Measurements from ENCODE around the gene RAPGEF6. TPM values are rescaled to one million over a fixed set of nuclear protein-coding genes. Genes with fewer than 3 reads are reported as not detected.
"Not testable (repeated sequence)": the region's sequence is repeated elsewhere in the genome, so short reads cannot be mapped to it uniquely, and the experiment has no call there.

Gene RAPGEF6
- total RNA-seq, 6 experiments from 2014 or later, result 3.7 to 9.1 (median 7.6) TPM

DNA sequence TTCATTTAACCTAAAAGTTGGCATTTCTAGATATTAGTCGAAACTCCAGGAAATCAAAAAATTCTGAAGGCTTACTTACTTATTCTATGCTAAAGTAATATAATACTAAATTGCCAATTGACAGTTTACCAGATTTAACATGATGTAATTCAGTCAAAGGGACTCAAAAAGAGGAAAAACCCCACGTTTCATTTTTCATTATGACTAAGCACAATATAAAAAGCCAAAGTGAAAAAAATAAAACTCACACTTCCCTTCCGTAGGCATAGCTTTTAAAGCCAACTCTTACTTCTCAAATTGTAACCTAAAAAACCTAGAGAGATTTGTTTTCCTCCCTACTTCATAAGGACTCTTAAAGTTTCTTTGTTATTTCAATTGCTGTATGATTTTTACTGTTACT is 146.6 kb downstream of the RAPGEF6 start:
- 56% methylated on average over 3 of the region's 3 CpGs for WGBS (ENCODE audit: insufficient coverage, low coverage, low lambda C conversion rate, missing lambda C conversion rate)
- Histone ChIP-seq H3K4me3 (no peak overlapping the region), H3K27ac (no peak overlapping the region), H3K27me3 (no peaks in the 10 kb centered on the region), H3K4me1 (no peaks in the 10 kb centered on the region), H3K9me3 (no peaks in the 10 kb centered on the region), H3K36me3 (no peaks in the 10 kb centered on the region)
- no peak for ATAC-seq
- intact Hi-C loops (cut with DNase I), result no loop called here
- TF ChIP-seq, protein P1, sequence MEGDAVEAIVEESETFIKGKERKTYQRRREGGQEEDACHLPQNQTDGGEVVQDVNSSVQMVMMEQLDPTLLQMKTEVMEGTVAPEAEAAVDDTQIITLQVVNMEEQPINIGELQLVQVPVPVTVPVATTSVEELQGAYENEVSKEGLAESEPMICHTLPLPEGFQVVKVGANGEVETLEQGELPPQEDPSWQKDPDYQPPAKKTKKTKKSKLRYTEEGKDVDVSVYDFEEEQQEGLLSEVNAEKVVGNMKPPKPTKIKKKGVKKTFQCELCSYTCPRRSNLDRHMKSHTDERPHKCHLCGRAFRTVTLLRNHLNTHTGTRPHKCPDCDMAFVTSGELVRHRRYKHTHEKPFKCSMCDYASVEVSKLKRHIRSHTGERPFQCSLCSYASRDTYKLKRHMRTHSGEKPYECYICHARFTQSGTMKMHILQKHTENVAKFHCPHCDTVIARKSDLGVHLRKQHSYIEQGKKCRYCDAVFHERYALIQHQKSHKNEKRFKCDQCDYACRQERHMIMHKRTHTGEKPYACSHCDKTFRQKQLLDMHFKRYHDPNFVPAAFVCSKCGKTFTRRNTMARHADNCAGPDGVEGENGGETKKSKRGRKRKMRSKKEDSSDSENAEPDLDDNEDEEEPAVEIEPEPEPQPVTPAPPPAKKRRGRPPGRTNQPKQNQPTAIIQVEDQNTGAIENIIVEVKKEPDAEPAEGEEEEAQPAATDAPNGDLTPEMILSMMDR (IDR thresholded peaks at IDR 0.05), result no peak
- TF ChIP-seq POLR2A (IDR thresholded peaks at IDR 0.05), result no peak
- no peak for DNase-seq

DNA sequence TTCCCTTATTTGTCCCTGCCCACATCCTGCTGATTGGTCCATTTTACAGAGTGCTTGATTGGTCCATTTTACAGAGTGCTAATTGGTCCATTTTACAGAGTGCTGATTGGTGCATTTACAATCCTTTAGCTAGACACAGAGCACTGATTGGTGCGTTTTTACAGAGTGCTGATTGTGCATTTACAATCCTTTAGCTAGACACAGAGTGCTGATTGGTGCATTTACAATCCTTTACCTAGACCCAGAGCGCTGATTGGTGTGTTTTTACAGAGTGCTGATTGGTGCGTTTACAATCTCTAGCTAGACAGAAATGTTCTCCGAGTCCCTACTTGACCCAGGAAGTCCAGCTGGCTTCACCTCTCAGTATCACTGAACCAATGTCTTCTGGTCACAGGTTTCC is 147.7 kb downstream of the RAPGEF6 start:
- H3K27me3 ChIP-seq; H3K9me3 ChIP-seq; intact Hi-C loops (cut with DNase I); H3K4me1 ChIP-seq; ATAC-seq; DNase-seq; H3K4me3 ChIP-seq; H3K27ac ChIP-seq; H3K36me3 ChIP-seq: not testable (repeated sequence)
- 100% methylated on average over 3 of the region's 4 CpGs for WGBS (ENCODE audit: insufficient coverage, low coverage, low lambda C conversion rate, missing lambda C conversion rate)

DNA sequence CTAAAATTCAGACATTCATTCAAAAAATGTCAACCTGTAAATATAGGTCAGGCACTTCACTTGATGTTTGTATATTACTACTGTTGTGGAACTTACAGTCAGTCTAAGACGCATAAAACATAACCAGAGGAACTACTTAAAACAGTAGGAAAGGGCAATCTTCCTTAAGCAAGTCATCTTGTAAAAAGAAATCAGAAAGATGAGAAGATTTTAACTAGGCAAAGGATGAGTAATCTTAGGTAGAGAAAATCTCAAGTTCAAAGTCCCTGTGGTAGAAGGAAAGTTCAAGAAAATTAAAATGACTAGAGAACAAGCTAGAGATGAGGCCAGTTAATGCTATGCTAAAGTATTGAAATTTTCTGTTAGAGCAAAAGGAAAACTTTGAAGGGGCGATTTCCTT is 152.4 kb downstream of the RAPGEF6 start:
- DNase-seq, result no peak
- Histone ChIP-seq H3K4me1 (no peaks in the 10 kb centered on the region), H3K4me3 (no peak overlapping the region), H3K9me3 (no peaks in the 10 kb centered on the region), H3K36me3 (no peaks in the 10 kb centered on the region), H3K27ac (no peak overlapping the region), H3K27me3 (no peaks in the 10 kb centered on the region)
- intact Hi-C loops (cut with DNase I), result no loop called here
- TF ChIP-seq POLR2A (IDR thresholded peaks at IDR 0.05), result no peak
- TF ChIP-seq, protein P1 (IDR thresholded peaks at IDR 0.05), result no peak
- no peak for ATAC-seq
- WGBS (ENCODE audit: insufficient coverage, low coverage, low lambda C conversion rate, missing lambda C conversion rate), result 96% methylated on average over 2 of the region's 2 CpGs

DNA sequence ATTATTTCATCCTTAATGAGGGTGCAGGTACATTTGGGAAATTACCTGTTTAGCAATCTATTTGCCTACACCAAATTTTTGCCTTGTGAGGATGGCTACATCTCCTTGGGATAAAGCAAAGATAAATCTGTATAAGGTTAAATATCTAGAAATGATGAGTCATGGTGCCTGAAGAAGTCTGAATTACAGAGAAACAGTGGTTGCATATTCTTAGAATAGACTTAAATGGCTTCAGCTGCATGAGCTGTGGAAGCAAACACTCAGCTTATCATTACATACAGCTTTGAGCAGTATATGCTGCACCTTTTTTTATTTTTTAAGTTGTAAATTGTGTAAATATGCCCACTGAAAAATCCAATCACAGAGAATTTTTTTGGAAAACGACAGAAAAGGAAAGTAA is 153.5 kb downstream of the RAPGEF6 start:
- ATAC-seq (no peak), DNase-seq (no peak)
- no peak overlapping the region for H3K27ac ChIP-seq
- H3K4me3 ChIP-seq, result no peak overlapping the region
- no peaks in the 10 kb centered on the region for H3K27me3 ChIP-seq
- TF ChIP-seq POLR2A (IDR thresholded peaks at IDR 0.05), result no peak
- 63% methylated on average over 1 of the region's 1 CpG for WGBS (ENCODE audit: insufficient coverage, low coverage, low lambda C conversion rate, missing lambda C conversion rate)
- no peaks in the 10 kb centered on the region for H3K4me1 ChIP-seq
- no peaks in the 10 kb centered on the region for H3K9me3 ChIP-seq
- intact Hi-C loops (cut with DNase I), result no loop called here
- no peaks in the 10 kb centered on the region for H3K36me3 ChIP-seq

DNA sequence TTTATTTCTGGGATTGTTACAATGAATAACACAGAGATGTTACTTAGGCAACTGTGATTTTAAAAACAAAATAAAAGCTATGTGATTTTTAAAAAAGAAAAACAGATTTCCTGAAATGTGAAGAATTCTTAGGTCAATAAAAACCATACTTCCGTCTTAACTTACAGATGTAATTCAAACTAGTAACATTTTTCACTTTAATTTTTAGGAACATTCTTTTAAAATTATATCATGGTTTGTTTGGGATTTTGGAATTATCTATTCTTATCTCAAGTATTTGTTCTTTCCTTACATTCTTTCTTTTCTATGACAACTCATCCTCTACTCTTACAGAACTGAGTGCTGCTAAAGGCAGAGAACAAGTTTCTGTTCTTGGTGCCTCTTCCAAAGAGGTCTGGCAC is 159.5 kb downstream of the RAPGEF6 start:
- H3K4me1 ChIP-seq, result no peaks in the 10 kb centered on the region
- no peaks in the 10 kb centered on the region for H3K9me3 ChIP-seq
- intact Hi-C loops (cut with DNase I), result no loop called here
- DNase-seq, result no peak
- no peak for ATAC-seq
- TF ChIP-seq, protein P1 (IDR thresholded peaks at IDR 0.05), result no peak
- no peak for TF ChIP-seq POLR2A (IDR thresholded peaks at IDR 0.05)
- no peak overlapping the region for H3K27ac ChIP-seq
- H3K27me3 ChIP-seq, result no peaks in the 10 kb centered on the region
- no peak overlapping the region for H3K4me3 ChIP-seq
- 84% methylated on average over 1 of the region's 1 CpG for WGBS (ENCODE audit: insufficient coverage, low coverage, low lambda C conversion rate, missing lambda C conversion rate)
- peaks cover 0 to 1% (median 0%) of the 10 kb centered on the region in 4 donors for H3K36me3 ChIP-seq

DNA sequence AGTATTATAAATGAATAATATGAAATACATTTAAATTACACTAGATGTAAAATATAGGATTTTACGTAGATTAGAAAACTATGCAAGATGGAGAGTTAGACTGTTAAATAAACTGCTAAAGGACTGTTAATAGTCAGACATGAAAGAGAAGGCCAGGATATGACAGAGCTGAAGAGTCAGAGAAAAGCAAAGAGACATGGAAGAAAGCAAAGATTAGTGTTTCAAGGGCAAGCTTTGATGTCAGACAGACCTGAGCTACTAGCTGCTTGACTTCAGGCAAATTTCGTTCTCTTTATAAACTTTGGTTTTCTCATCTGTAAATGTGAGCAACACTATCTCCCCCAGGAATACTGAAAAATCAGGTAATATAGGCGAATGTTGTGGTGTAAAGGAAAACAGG is 161.3 kb downstream of the RAPGEF6 start:
- intact Hi-C loops (cut with DNase I), result no loop called here
- H3K9me3 ChIP-seq, result no peaks in the 10 kb centered on the region
- H3K36me3 ChIP-seq, result peaks cover 0 to 1% (median 0%) of the 10 kb centered on the region in 4 donors
- WGBS (ENCODE audit: insufficient coverage, low coverage, low lambda C conversion rate, missing lambda C conversion rate), result 96% methylated on average over 3 of the region's 3 CpGs
- H3K27ac ChIP-seq, result no peak overlapping the region
- no peak for ATAC-seq
- H3K27me3 ChIP-seq, result no peaks in the 10 kb centered on the region
- TF ChIP-seq, protein P1 (IDR thresholded peaks at IDR 0.05), result no peak
- no peak for TF ChIP-seq POLR2A (IDR thresholded peaks at IDR 0.05)
- H3K4me3 ChIP-seq, result no peak overlapping the region
- H3K4me1 ChIP-seq, result no peaks in the 10 kb centered on the region
- DNase-seq, result no peak

All from right lobe of liver (tissue), 6 donors.